Forelimb muscle (tissue), 1 donor: ENCODE measurements around the gene EN2. TPM values are rescaled to one million over a fixed set of nuclear protein-coding genes. Genes with fewer than 3 reads are reported as not detected.
"Not testable (repeated sequence)": the region's sequence is repeated elsewhere in the genome, so short reads cannot be mapped to it uniquely, and the experiment has no call there.

Experiments
- DNase-seq: peaks from one replicate; pipeline ENCODE4 v3.0.0-alpha.2; 2013; ENCODE audit warnings: low read depth
- polyA plus RNA-seq: library from polyadenylated mRNA; unstranded; fragments of 120-200 nt; gene quantifications from one replicate; pipeline ENCODE4 v1.2.1, GENCODE V29; 2013; ENCODE audit not compliant: insufficient read length

The EN2 gene
- polyA plus RNA-seq, 1 donor: 0.71 TPM

- no peak for DNase-seq
These were observed 32.0 kb upstream of the EN2 start for GRCh38 chr7:155425887-155426286.

- no peak for DNase-seq
These were observed 31.2 kb upstream of the EN2 start for GRCh38 chr7:155426543-155427410.

GRCh38 chr7:155427411-155428038, 30.4 kb upstream of the EN2 start:
- DNase-seq: no peak

DNA sequence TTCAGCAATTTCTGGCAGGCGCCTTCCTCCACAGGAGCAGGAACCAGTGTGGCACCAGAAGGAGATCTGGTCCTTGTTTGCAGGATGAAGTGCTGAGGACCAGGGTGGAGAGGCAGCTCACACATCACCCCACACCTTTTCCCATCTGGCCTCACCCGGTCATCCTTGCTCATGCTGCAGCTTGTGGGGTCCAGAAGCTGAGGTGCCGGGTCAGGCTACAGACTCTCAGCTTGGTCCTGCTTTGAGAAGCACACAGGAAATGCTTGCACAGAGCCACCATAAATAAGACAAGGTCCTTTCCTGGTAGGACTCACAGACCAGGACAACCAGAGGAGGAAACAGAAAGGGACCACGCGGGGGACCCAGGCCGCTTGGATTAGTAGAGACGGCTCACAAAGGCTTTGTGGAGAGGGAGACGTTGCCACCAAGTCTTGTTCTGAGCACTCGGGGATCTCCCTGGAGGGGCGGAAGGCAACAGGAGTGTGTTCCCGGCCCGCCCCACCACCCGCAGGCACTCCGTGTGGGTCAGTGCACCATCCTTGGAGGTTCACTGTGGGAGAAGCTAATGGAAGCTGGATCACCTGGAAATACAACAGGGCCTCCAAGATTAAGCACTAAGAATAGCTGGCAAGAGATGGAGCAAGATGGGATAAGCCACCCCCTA, 29.6 kb upstream of the EN2 start:
- DNase-seq: no peak

DNA sequence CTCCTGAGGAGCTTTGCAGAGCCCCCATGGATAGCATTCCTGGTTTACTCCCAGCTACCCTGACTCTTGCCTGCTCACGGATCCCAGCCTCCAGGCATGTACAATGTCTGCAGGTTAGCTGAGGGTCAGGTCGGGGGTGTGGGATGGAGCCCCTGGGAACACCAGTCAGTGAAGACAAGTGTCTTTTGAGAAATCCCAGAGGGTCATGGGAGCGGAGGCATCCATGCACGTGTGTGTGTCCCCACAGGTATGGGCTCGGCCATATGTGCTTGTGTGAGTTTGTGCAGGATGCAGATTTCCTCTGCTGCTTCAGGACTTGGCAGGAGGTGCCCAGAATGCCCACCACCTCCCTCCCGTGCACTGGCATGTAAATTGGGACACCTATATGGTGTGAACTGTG, 28.3 kb upstream of the EN2 start:
- no peak for DNase-seq

GRCh38 chr7:155430606-155431005, 27.3 kb upstream of the EN2 start:
- DNase-seq: no peak

GRCh38 chr7:155431231-155431630, 26.7 kb upstream of the EN2 start:
- no peak for DNase-seq

DNA sequence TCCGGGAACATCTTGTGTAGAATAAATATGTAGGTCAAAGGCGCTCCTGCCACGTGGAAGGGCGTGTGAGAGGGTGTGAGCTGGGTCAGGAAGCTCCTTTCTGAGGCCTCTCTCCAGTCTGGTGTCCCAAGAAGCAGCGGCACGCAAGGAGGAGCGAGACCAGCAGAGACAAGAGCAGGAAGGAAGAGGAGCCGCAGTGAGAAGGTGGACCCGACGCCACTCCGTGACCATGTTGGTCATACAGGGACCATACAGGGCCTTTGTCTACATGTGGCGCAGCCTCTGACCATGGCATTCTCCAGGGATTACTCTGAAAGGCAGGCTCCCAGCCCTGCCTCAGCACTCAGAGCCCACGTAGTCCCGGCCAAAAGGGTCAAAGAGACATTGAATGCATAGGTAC, 26.2 kb upstream of the EN2 start:
- DNase-seq: no peak

- no peak for DNase-seq
These were observed 22.8 kb upstream of the EN2 start for GRCh38 chr7:155435110-155435509.

DNA sequence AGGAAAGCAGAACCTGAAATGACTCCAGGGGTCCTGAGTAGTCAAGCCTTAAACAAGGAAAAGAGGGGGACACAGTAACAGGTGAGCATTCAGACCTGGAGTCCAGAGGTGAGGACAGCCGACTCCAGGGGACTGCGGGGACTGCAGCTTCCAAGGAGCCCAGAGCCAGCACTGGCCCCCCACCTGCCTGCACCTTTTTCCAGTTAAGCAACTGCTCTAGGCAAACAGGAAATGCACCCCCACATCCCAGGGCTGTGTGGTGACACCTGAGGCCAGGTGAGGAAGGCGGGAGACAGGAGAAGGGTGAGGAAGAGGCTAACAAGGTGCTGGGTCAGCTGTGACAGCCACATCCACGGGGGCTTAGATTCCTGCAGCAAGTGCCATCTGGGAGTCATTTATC, 20.1 kb upstream of the EN2 start:
- DNase-seq: no peak

DNA sequence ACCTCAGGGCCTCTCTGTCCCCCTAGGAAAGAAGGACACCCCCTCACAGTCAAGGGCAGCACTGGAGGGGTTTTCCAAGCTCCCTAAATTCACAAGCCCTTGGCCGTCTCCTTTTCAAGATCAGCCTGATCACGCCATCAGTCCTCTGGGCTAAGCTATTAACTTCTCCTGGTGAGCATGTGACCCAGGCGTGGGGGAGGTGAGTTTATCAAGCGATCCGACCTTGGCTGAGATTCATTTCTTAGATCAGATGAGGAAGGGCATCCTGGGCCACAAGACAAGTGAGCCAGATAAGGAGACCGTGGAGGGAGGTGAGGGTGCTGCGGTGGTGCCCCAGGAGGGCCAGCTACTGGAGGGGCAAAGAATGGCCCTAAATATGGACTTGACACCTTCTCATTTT, 19.2 kb upstream of the EN2 start:
- no peak for DNase-seq

- DNase-seq: no peak
These were observed 18.5 kb upstream of the EN2 start for GRCh38 chr7:155439311-155440017.

- DNase-seq: no peak
These were observed 17.9 kb upstream of the EN2 start for GRCh38 chr7:155440018-155440410.

- DNase-seq: no peak
These were observed 16.1 kb upstream of the EN2 start for GRCh38 chr7:155441856-155442255.

DNA sequence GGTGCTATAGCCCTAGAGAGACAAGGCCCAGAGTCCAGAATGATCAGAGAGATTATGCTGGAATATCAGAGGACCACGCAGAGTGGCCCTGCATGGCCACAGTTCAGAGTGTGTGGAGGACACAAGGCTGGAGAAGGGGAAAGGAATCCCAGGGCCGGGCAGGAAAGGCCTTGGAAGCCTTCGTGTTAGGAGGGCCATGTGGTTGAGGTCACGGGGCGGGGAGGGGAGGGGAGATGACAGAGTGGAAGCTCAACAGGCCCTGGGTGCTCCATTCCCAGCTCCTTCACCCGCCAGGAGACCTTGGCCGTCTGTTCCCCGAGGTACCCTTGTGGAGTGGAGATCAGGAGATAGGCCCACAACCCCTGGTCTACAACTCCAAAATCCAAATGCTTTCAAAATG, 13.2 kb upstream of the EN2 start:
- DNase-seq: no peak

- DNase-seq: not testable (repeated sequence)
These were observed 12.3 kb upstream of the EN2 start for GRCh38 chr7:155445606-155446005.

DNA sequence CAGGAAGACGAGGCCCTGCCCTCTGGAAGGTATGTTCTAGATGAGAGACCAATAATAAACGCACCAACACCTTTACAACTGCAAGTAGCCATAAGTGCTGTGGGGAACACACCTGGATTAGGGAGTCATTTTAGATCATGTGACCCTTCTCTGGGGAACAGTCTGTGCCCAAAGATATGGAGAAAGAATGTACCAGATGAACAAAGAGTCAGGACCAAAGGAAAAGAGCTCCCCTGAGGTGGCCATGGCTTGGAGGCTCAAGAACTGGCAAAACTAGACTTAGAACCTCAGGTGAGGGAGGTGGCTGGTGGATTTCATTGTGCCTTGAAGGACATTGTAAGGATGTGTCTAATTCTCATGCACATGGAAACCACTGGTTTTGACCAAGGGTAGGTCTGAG, 10.3 kb upstream of the EN2 start:
- no peak for DNase-seq

- DNase-seq: no peak
These were observed 9.3 kb upstream of the EN2 start for GRCh38 chr7:155448632-155449007.

DNA sequence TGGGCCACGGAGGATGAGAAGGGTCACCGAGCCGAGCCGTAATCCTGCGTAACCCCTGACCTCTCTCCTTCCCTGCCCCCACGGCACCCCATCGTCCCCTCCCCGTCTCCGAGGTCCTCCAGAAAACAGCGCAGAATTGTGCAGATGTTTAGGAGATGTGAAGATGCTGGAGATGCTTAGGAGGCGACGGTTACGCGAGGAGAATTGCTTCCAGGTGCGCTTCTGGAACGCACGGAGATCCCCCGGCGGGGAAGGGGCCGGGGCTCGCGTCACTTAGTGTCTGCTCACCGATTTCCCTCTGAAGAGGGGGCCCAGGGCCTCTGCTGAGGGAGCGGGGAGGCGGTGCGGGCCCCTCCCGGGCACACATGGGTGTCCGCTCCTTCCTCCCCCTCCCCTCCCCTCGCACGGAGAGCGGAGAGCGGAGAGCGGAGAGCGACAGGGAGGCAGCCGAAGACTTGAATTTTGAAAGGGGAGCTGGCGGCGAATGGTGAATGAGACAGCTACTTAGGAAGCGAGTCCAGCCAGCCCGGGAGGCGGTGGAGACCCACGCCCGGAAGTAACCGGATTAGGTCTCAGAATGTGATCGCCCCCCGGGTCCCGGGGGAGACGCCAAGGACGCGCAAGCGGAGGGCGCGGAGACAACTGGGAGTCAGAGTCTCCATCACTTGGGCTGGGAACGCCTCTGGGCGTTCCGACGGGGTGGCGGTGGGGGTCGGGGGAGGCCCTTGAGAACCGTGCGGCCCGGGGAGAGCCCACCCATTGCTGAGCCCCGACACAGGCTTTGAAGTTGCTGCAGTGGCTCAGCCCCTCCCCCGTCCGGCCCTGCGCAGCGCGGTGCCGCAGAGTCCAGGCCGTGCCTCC, 8.7 kb upstream of the EN2 start:
- no peak for DNase-seq

GRCh38 chr7:155449869-155450557, 7.9 kb upstream of the EN2 start:
- DNase-seq: no peak

GRCh38 chr7:155450558-155450969, 7.4 kb upstream of the EN2 start:
- DNase-seq: no peak
